ENCODE results near the gene ATG9B. TPM values are rescaled to one million over a fixed set of nuclear protein-coding genes. Genes with fewer than 3 reads are reported as not detected.

The ATG9B gene
- total and polyA plus RNA-seq, 9 of the 15 experiments (the other 6 are each of a cell fraction or from before 2014, with no cell fraction given): 0.29 to 8.0 (median 2.1) TPM

- TF ChIP-seq, protein P1, sequence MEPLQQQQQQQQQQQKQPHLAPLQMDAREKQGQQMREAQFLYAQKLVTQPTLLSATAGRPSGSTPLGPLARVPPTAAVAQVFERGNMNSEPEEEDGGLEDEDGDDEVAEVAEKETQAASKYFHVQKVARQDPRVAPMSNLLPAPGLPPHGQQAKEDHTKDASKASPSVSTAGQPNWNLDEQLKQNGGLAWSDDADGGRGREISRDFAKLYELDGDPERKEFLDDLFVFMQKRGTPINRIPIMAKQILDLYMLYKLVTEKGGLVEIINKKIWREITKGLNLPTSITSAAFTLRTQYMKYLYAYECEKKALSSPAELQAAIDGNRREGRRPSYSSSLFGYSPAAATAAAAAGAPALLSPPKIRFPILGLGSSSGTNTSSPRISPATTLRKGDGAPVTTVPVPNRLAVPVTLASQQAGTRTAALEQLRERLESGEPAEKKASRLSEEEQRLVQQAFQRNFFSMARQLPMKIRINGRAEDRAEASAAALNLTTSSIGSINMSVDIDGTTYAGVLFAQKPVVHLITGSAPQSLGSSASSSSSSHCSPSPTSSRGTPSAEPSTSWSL (CRISPR knock-in tag; IDR thresholded peaks at IDR 0.05; ENCODE audit: borderline replicate concordance): peak; percentile 52; the same call in 1 of the 2 replicates
- TF ChIP-seq KDM2B (CRISPR knock-in tag; IDR thresholded peaks at IDR 0.05): 0 out of 2 replicates have a peak, but pooled peaks have one; percentile 48
- peak; percentile 89 for TF ChIP-seq CHD4 (IDR thresholded peaks at IDR 0.05; ENCODE audit: insufficient read depth, insufficient replicate concordance, low read depth, low read length, poor library complexity, severe bottlenecking)
- TF ChIP-seq MTA2 (IDR thresholded peaks at IDR 0.05; ENCODE audit: low read depth): peak; percentile 41; the same call in 1 of the 2 replicates
- peak; percentile 61 for TF ChIP-seq USF2 (CRISPR knock-in tag; IDR thresholded peaks at IDR 0.05)
- peak; percentile 73; the same call in 1 of the 2 replicates for TF ChIP-seq ZNF445 (CRISPR knock-in tag; IDR thresholded peaks at IDR 0.05; ENCODE audit: low read depth)
- TF ChIP-seq MTA3 (IDR thresholded peaks at IDR 0.05; ENCODE audit: borderline replicate concordance): peak; percentile 65; the same call in 1 of the 2 replicates
- TF ChIP-seq TBL1XR1 (IDR thresholded peaks at IDR 0.05; ENCODE audit: low read length in 2 of 2): peak; percentile 3 to 13; a peak in 2 of 4 replicates
- TF ChIP-seq TCFL5 (CRISPR knock-in tag; conservative IDR thresholded peaks at IDR 0.05): peak; percentile 89
- TF ChIP-seq SMARCA4 (IDR thresholded peaks at IDR 0.05): peak; percentile 80
- peak; percentile 42 for TF ChIP-seq BCOR (IDR thresholded peaks at IDR 0.05)
Observed at GRCh38 chr7:151026771-151027727, 2.8 kb upstream of the ATG9B start (continued).
